ENCODE measurements around the gene PKHD1.

PKHD1 gene

DNA sequence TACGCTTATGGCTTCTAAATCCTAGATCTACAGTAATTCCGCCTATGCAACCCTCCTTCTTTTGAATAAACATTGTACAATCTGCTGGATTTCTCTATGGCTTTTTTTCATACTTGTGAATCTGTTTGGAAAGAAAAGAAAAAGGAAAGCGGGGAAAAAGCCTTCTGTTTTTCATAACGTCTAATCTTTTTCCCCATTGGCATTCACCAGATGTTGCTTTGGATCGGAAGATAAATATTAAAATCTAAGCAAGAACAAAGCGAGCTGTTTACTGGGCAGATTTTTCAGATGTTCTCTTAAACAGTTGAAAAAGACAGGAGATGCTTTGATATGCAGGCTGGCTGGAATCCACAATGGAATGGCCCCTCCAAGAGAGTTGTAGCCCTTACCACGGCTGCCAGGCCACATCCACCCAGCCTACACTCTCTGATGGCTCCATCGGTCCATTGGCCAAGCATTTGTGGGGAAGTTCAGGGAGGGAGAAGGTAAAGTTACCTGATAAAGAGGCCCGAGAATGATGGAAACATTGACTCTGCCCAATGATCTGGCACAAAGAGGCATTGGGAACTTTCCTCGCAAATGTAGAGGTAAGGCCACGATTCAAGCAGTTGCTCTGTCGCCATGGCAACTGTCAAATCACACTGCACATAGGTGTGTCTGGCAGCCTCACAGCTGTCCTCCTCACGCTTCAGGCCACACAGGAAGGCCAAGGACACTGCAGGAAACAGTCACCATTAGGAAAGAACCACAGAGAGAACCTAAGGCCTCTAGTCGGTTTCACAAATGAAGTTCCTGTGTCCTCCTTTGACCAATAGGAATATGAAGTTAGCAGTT, 70.3 kb downstream of the PKHD1 start:
- no peak for DNase-seq (ENCODE audit: low spot score)
- Histone ChIP-seq H3K4me3 (no peak overlapping the region), H3K27ac (no peak overlapping the region)
- TF ChIP-seq, protein P1, sequence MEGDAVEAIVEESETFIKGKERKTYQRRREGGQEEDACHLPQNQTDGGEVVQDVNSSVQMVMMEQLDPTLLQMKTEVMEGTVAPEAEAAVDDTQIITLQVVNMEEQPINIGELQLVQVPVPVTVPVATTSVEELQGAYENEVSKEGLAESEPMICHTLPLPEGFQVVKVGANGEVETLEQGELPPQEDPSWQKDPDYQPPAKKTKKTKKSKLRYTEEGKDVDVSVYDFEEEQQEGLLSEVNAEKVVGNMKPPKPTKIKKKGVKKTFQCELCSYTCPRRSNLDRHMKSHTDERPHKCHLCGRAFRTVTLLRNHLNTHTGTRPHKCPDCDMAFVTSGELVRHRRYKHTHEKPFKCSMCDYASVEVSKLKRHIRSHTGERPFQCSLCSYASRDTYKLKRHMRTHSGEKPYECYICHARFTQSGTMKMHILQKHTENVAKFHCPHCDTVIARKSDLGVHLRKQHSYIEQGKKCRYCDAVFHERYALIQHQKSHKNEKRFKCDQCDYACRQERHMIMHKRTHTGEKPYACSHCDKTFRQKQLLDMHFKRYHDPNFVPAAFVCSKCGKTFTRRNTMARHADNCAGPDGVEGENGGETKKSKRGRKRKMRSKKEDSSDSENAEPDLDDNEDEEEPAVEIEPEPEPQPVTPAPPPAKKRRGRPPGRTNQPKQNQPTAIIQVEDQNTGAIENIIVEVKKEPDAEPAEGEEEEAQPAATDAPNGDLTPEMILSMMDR (IDR thresholded peaks at IDR 0.05), result no peak

DNA sequence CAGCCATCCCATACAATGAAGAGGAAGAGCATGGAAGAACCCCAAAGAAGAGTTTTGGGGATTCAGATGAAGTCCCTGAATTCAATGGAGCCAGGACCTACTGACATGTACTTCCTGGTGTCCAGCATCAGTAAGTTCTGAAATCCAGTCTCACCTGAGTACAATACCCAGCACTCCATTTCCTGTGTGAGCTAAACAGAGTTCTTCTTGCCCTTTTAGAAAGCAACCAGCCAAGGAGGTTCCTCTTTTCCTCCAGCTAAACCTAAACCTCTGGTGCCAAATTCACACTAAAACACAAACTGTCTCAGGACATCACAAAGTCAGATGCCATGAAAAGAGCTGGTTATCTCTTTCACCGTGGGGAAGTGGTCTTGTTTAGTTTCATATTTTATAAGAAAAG, 71.5 kb downstream of the PKHD1 start:
- TF ChIP-seq, protein P1 (IDR thresholded peaks at IDR 0.05), result no peak
- no peak for DNase-seq (ENCODE audit: low spot score)
- Histone ChIP-seq H3K4me3 (no peak overlapping the region), H3K27ac (no peak overlapping the region)

GRCh38 chr6:52014391-52014790, 73.0 kb downstream of the PKHD1 start:
- Histone ChIP-seq H3K27ac (no peak overlapping the region), H3K4me3 (no peak overlapping the region)
- TF ChIP-seq, protein P1 (IDR thresholded peaks at IDR 0.05), result no peak
- DNase-seq (ENCODE audit: low spot score), result no peak

DNA sequence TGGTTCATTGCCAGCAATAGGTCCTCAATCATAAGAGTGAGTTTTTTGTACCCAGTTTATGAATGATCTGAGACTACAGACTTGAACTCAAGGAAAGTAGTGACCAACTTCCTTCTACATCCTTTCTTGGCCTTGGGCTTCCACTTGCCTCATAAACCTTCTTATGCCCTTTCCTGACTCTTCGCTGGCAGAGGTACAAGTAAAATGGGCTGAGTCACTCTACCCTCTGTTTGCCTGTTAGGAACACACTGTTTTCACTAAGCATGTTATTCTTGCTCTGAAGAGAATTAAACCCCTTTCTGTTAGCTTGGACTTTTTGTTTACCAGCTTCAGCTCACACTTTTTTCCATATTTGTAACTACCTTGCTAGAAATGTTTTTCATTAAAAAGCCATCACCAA, 74.4 kb downstream of the PKHD1 start:
- TF ChIP-seq, protein P1 (IDR thresholded peaks at IDR 0.05), result no peak
- no peak overlapping the region for H3K4me3 ChIP-seq
- no peak overlapping the region for H3K27ac ChIP-seq
- DNase-seq (ENCODE audit: low spot score), result no peak

- TF ChIP-seq, protein P1 (IDR thresholded peaks at IDR 0.05), result no peak
- Histone ChIP-seq H3K4me3 (no peak overlapping the region), H3K27ac (no peak overlapping the region)
- no peak for DNase-seq (ENCODE audit: low spot score)
Measured at GRCh38 chr6:52012582-52012981, 74.8 kb downstream of the PKHD1 start.

DNA sequence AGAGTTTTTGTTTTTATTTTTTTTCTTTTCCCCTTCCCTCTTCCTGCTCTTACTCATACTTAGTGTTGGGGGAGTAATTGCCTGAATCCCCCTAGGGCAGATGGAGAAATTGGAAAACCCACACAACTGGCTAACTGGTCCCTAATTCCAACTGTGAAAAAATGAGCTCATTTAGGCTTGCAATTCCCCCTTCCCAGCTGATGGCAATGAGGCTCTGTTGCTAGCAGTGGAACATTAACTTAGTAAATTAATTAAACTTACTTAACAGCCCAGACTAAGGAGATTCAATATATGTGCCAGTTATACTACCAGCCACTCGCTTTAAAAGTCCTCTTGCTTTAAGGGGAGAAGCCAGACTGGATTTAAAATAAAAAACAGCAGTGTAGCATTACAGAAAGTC, 76.6 kb downstream of the PKHD1 start:
- TF ChIP-seq, protein P1 (IDR thresholded peaks at IDR 0.05), result no peak
- no peak overlapping the region for H3K27ac ChIP-seq
- no peak overlapping the region for H3K4me3 ChIP-seq
- DNase-seq (ENCODE audit: low spot score), result no peak

GRCh38 chr6:52010145-52010544, 77.3 kb downstream of the PKHD1 start:
- H3K27ac ChIP-seq, result no peak overlapping the region
- H3K4me3 ChIP-seq, result no peak overlapping the region
- TF ChIP-seq, protein P1 (IDR thresholded peaks at IDR 0.05), result no peak
- DNase-seq (ENCODE audit: low spot score), result no peak
